Lower leg skin (tissue), 4 donors: Measurements from ENCODE around the gene ABL1. TPM values are rescaled to one million over a fixed set of nuclear protein-coding genes. Genes with fewer than 3 reads are reported as not detected.
A peak's percentile ranks its signal among the peaks of the same experiment; 100 is the strongest.
"Not testable (repeated sequence)": the region's sequence is repeated elsewhere in the genome, so short reads cannot be mapped to it uniquely, and the experiment has no call there.

Experiments used
- DNase-seq, 2 donors: peaks; one replicate each; pipeline ENCODE4 v3.0.0-alpha.2; 2019; ENCODE audit warnings: low spot score in 2 of 2
- H3K4me3 ChIP-seq: fragments of 200-600 bp; sonication (generic); 2 replicates; pipeline ENCODE4 v1.5.1; 2017; ENCODE audit warnings: mild to moderate bottlenecking, low read depth; ENCODE audit not compliant: poor library complexity, severe bottlenecking
- CTCF ChIP-seq, 3 donors: fragments of 450-650 bp; IDR thresholded peaks; one replicate each; pipeline ENCODE4 v1.5.1; 2016; ENCODE audit warnings: antibody characterized with exemption in 3 of 3, mild to moderate bottlenecking in 3 of 3, moderate library complexity in 2 of 3
- POLR2A ChIP-seq, 2 donors: fragments of 450-650 bp; IDR thresholded peaks; one replicate each; pipeline ENCODE4 v1.6.1; 2016 to 2017; ENCODE audit warnings: antibody characterized with exemption in 2 of 2, mild to moderate bottlenecking in 1 of 2, moderate library complexity in 1 of 2
- WGBS, 2 donors: methylation state at CpG; one replicate each; pipeline ENCODE4 v1.1.5; 2018; 5-methylcytosine and 5-hydroxymethylcytosine counted together
- intact Hi-C: fragments of 100-400 bp; cut with DNase I; formaldehyde crosslinking; loops from one replicate; pipeline ENCODE4 v1.15.0; 2023; ENCODE audit warnings: low total_unique reads
- total RNA-seq, 4 donors: library from RNA; depleted of rRNA; stranded (reverse); fragments of >200 nt; gene quantifications; one replicate each; pipeline ENCODE4 v1.1.0, GENCODE V29; 2016

Gene ABL1
- total RNA-seq, 4 donors from 2014 or later = 21.2 to 47.2 (median 34.3) TPM

GRCh38 chr9:130845901-130846481, 10.9 kb downstream of the ABL1 start:
- intact Hi-C loops = no loop called here

GRCh38 chr9:130846487-130847305, 11.6 kb downstream of the ABL1 start:
- TF ChIP-seq CTCF (IDR thresholded peaks at IDR 0.05) (no peak), POLR2A (IDR thresholded peaks at IDR 0.05) (no peak)
- no peak overlapping the region for H3K4me3 ChIP-seq
- DNase-seq = no peak
- WGBS, 2 donors = 40 to 43% methylated on average over 12 of the region's 12 CpGs
- intact Hi-C loops = no loop called here

More at GRCh38 chr9:130845901-130846481, 10.9 kb downstream of the ABL1 start:
- no peak for DNase-seq
- TF ChIP-seq POLR2A (IDR thresholded peaks at IDR 0.05) = no peak
- no peak for TF ChIP-seq CTCF (IDR thresholded peaks at IDR 0.05)
- 36 to 39% methylated on average over 7 of the region's 7 CpGs for WGBS, 2 donors
- no peak overlapping the region for H3K4me3 ChIP-seq

- 13 to 17% methylated on average over 13 of the region's 13 CpGs for WGBS, 2 donors
- intact Hi-C loops = no loop called here
- peak; percentile 90 to 95 for DNase-seq
- TF ChIP-seq CTCF (IDR thresholded peaks at IDR 0.05) = no peak
- TF ChIP-seq POLR2A (IDR thresholded peaks at IDR 0.05) = no peak
- H3K4me3 ChIP-seq = no peak overlapping the region
Measured at GRCh38 chr9:130847306-130848217, 12.5 kb downstream of the ABL1 start.

GRCh38 chr9:130848514-130848913, 13.5 kb downstream of the ABL1 start:
- intact Hi-C loops, H3K4me3 ChIP-seq: not testable (repeated sequence)
- peak in 1 of 2 donors; percentile 68 for DNase-seq
- WGBS, 2 donors = 94 to 95% methylated on average over 8 of the region's 8 CpGs

- TF ChIP-seq POLR2A (IDR thresholded peaks at IDR 0.05) (no peak), CTCF (IDR thresholded peaks at IDR 0.05) (no peak)
- no peak overlapping the region for H3K4me3 ChIP-seq
- no peak for DNase-seq
- WGBS, 2 donors = 65 to 66% methylated on average over 9 of the region's 9 CpGs
- intact Hi-C loops = no loop called here
Measured at GRCh38 chr9:130849356-130849755, 14.3 kb downstream of the ABL1 start.

GRCh38 chr9:130852801-130853200, 17.7 kb downstream of the ABL1 start:
- no peak overlapping the region for H3K4me3 ChIP-seq
- 83 to 84% methylated on average over 7 of the region's 7 CpGs for WGBS, 2 donors
- no peak for DNase-seq
- intact Hi-C loops = no loop called here
- TF ChIP-seq CTCF (IDR thresholded peaks at IDR 0.05) = no peak
